ENCODE data around the gene NBAS.

The NBAS gene

GRCh38 chr2:15432642-15433256 is 128.4 kb downstream of the NBAS start:
- Histone ChIP-seq H3K36me3 (ENCODE audit: control insufficient read depth, insufficient read depth, low read length) (no peaks in the 10 kb centered on the region), H3K4me1 (ENCODE audit: control insufficient read depth, insufficient read depth, low read length, poor library complexity, severe bottlenecking) (no peaks in the 10 kb centered on the region), H3K27me3 (replicated peaks; ENCODE audit: control insufficient read depth, insufficient read depth, low read length, poor library complexity, severe bottlenecking) (no peaks in the 10 kb centered on the region), H3K27ac (ENCODE audit: insufficient read depth, low read length, poor library complexity, severe bottlenecking) (no peak overlapping the region), H3K4me3 (ENCODE audit: insufficient read depth, low read depth, low read length, poor library complexity, severe bottlenecking) (no peak overlapping the region), H3K9me3 (ENCODE audit: control insufficient read depth, low read length) (no peaks in the 10 kb centered on the region)
- DNase-seq = no peak

- no peak overlapping the region for H3K4me3 ChIP-seq (ENCODE audit: insufficient read depth, low read depth, low read length, poor library complexity, severe bottlenecking)
- no peak for DNase-seq
- H3K27ac ChIP-seq (ENCODE audit: insufficient read depth, low read length, poor library complexity, severe bottlenecking) = no peak overlapping the region
- no peaks in the 10 kb centered on the region for H3K36me3 ChIP-seq (ENCODE audit: control insufficient read depth, insufficient read depth, low read length)
- no peaks in the 10 kb centered on the region for H3K9me3 ChIP-seq (ENCODE audit: control insufficient read depth, low read length)
- H3K4me1 ChIP-seq (ENCODE audit: control insufficient read depth, insufficient read depth, low read length, poor library complexity, severe bottlenecking) = no peaks in the 10 kb centered on the region
- no peaks in the 10 kb centered on the region for H3K27me3 ChIP-seq (replicated peaks; ENCODE audit: control insufficient read depth, insufficient read depth, low read length, poor library complexity, severe bottlenecking)
Observed at GRCh38 chr2:15429032-15429431, 132.1 kb downstream of the NBAS start.

GRCh38 chr2:15427987-15428386 is 133.1 kb downstream of the NBAS start:
- H3K4me3 ChIP-seq (ENCODE audit: insufficient read depth, low read depth, low read length, poor library complexity, severe bottlenecking) = no peak overlapping the region

GRCh38 chr2:15426606-15427005 is 134.5 kb downstream of the NBAS start:
- DNase-seq = no peak
- no peak overlapping the region for H3K4me3 ChIP-seq (ENCODE audit: insufficient read depth, low read depth, low read length, poor library complexity, severe bottlenecking)
- peaks cover 3% of the 10 kb centered on the region for H3K36me3 ChIP-seq (ENCODE audit: control insufficient read depth, insufficient read depth, low read length)
- no peak overlapping the region for H3K27ac ChIP-seq (ENCODE audit: insufficient read depth, low read length, poor library complexity, severe bottlenecking)
- no peaks in the 10 kb centered on the region for H3K9me3 ChIP-seq (ENCODE audit: control insufficient read depth, low read length)
- H3K27me3 ChIP-seq (replicated peaks; ENCODE audit: control insufficient read depth, insufficient read depth, low read length, poor library complexity, severe bottlenecking) = no peaks in the 10 kb centered on the region
- no peaks in the 10 kb centered on the region for H3K4me1 ChIP-seq (ENCODE audit: control insufficient read depth, insufficient read depth, low read length, poor library complexity, severe bottlenecking)

More at GRCh38 chr2:15427987-15428386, 133.1 kb downstream of the NBAS start:
- Histone ChIP-seq H3K27me3 (replicated peaks; ENCODE audit: control insufficient read depth, insufficient read depth, low read length, poor library complexity, severe bottlenecking) (no peaks in the 10 kb centered on the region), H3K4me1 (ENCODE audit: control insufficient read depth, insufficient read depth, low read length, poor library complexity, severe bottlenecking) (no peaks in the 10 kb centered on the region), H3K27ac (ENCODE audit: insufficient read depth, low read length, poor library complexity, severe bottlenecking) (no peak overlapping the region), H3K36me3 (ENCODE audit: control insufficient read depth, insufficient read depth, low read length) (peaks cover 3% of the 10 kb centered on the region), H3K9me3 (ENCODE audit: control insufficient read depth, low read length) (no peaks in the 10 kb centered on the region)
- DNase-seq = no peak

GRCh38 chr2:15425712-15426111 is 135.4 kb downstream of the NBAS start:
- H3K36me3 ChIP-seq (ENCODE audit: control insufficient read depth, insufficient read depth, low read length) = peaks cover 3% of the 10 kb centered on the region
- no peak for DNase-seq
- no peaks in the 10 kb centered on the region for H3K9me3 ChIP-seq (ENCODE audit: control insufficient read depth, low read length)
- H3K4me3 ChIP-seq (ENCODE audit: insufficient read depth, low read depth, low read length, poor library complexity, severe bottlenecking) = no peak overlapping the region
- H3K27ac ChIP-seq (ENCODE audit: insufficient read depth, low read length, poor library complexity, severe bottlenecking) = no peak overlapping the region
- H3K27me3 ChIP-seq (replicated peaks; ENCODE audit: control insufficient read depth, insufficient read depth, low read length, poor library complexity, severe bottlenecking) = no peaks in the 10 kb centered on the region
- no peaks in the 10 kb centered on the region for H3K4me1 ChIP-seq (ENCODE audit: control insufficient read depth, insufficient read depth, low read length, poor library complexity, severe bottlenecking)

GRCh38 chr2:15421753-15422152 is 139.4 kb downstream of the NBAS start:
- Histone ChIP-seq H3K27me3 (replicated peaks; ENCODE audit: control insufficient read depth, insufficient read depth, low read length, poor library complexity, severe bottlenecking) (no peaks in the 10 kb centered on the region), H3K9me3 (ENCODE audit: control insufficient read depth, low read length) (no peaks in the 10 kb centered on the region), H3K27ac (ENCODE audit: insufficient read depth, low read length, poor library complexity, severe bottlenecking) (no peak overlapping the region), H3K36me3 (ENCODE audit: control insufficient read depth, insufficient read depth, low read length) (peaks cover 10% of the 10 kb centered on the region), H3K4me1 (ENCODE audit: control insufficient read depth, insufficient read depth, low read length, poor library complexity, severe bottlenecking) (no peaks in the 10 kb centered on the region), H3K4me3 (ENCODE audit: insufficient read depth, low read depth, low read length, poor library complexity, severe bottlenecking) (no peak overlapping the region)
- DNase-seq = no peak

GRCh38 chr2:15415748-15416147 is 145.4 kb downstream of the NBAS start:
- DNase-seq = no peak
- Histone ChIP-seq H3K27ac (ENCODE audit: insufficient read depth, low read length, poor library complexity, severe bottlenecking) (no peak overlapping the region), H3K9me3 (ENCODE audit: control insufficient read depth, low read length) (no peaks in the 10 kb centered on the region)

GRCh38 chr2:15412779-15413178 is 148.4 kb downstream of the NBAS start:
- Histone ChIP-seq H3K9me3 (ENCODE audit: control insufficient read depth, low read length) (no peaks in the 10 kb centered on the region), H3K27me3 (replicated peaks; ENCODE audit: control insufficient read depth, insufficient read depth, low read length, poor library complexity, severe bottlenecking) (no peaks in the 10 kb centered on the region), H3K4me3 (ENCODE audit: insufficient read depth, low read depth, low read length, poor library complexity, severe bottlenecking) (no peak overlapping the region), H3K27ac (ENCODE audit: insufficient read depth, low read length, poor library complexity, severe bottlenecking) (no peak overlapping the region), H3K36me3 (ENCODE audit: control insufficient read depth, insufficient read depth, low read length) (peaks cover 17% of the 10 kb centered on the region), H3K4me1 (ENCODE audit: control insufficient read depth, insufficient read depth, low read length, poor library complexity, severe bottlenecking) (no peaks in the 10 kb centered on the region)
- DNase-seq = no peak

More at GRCh38 chr2:15415748-15416147, 145.4 kb downstream of the NBAS start:
- H3K27me3 ChIP-seq (replicated peaks; ENCODE audit: control insufficient read depth, insufficient read depth, low read length, poor library complexity, severe bottlenecking) = no peaks in the 10 kb centered on the region
- peaks cover 24% of the 10 kb centered on the region for H3K36me3 ChIP-seq (ENCODE audit: control insufficient read depth, insufficient read depth, low read length)
- no peaks in the 10 kb centered on the region for H3K4me1 ChIP-seq (ENCODE audit: control insufficient read depth, insufficient read depth, low read length, poor library complexity, severe bottlenecking)
- H3K4me3 ChIP-seq (ENCODE audit: insufficient read depth, low read depth, low read length, poor library complexity, severe bottlenecking) = no peak overlapping the region

GRCh38 chr2:15412309-15412708 is 148.8 kb downstream of the NBAS start:
- Histone ChIP-seq H3K4me1 (ENCODE audit: control insufficient read depth, insufficient read depth, low read length, poor library complexity, severe bottlenecking) (no peaks in the 10 kb centered on the region), H3K4me3 (ENCODE audit: insufficient read depth, low read depth, low read length, poor library complexity, severe bottlenecking) (no peak overlapping the region), H3K27me3 (replicated peaks; ENCODE audit: control insufficient read depth, insufficient read depth, low read length, poor library complexity, severe bottlenecking) (no peaks in the 10 kb centered on the region), H3K27ac (ENCODE audit: insufficient read depth, low read length, poor library complexity, severe bottlenecking) (no peak overlapping the region), H3K36me3 (ENCODE audit: control insufficient read depth, insufficient read depth, low read length) (peaks cover 17% of the 10 kb centered on the region), H3K9me3 (ENCODE audit: control insufficient read depth, low read length) (no peaks in the 10 kb centered on the region)
- no peak for DNase-seq

- H3K27me3 ChIP-seq (replicated peaks; ENCODE audit: control insufficient read depth, insufficient read depth, low read length, poor library complexity, severe bottlenecking) = no peaks in the 10 kb centered on the region
Observed at GRCh38 chr2:15410884-15411283, 150.2 kb downstream of the NBAS start.

More at GRCh38 chr2:15410884-15411283, 150.2 kb downstream of the NBAS start:
- Histone ChIP-seq H3K27ac (ENCODE audit: insufficient read depth, low read length, poor library complexity, severe bottlenecking) (no peak overlapping the region), H3K36me3 (ENCODE audit: control insufficient read depth, insufficient read depth, low read length) (peaks cover 17% of the 10 kb centered on the region), H3K9me3 (ENCODE audit: control insufficient read depth, low read length) (no peaks in the 10 kb centered on the region), H3K4me3 (ENCODE audit: insufficient read depth, low read depth, low read length, poor library complexity, severe bottlenecking) (no peak overlapping the region), H3K4me1 (ENCODE audit: control insufficient read depth, insufficient read depth, low read length, poor library complexity, severe bottlenecking) (no peaks in the 10 kb centered on the region)
- no peak for DNase-seq
